GM20000 (cell line): ENCODE results near the gene IFRD2.
A peak's percentile ranks its signal among the peaks of the same experiment; 100 is the strongest.

Experiments used
- DNase-seq: peaks from one replicate; pipeline ENCODE4 v3.0.0; 2012; ENCODE audit warnings: low spot score
- TF ChIP-seq, protein P1 (sequence below): IDR thresholded peaks from 2 replicates; pipeline ENCODE4 v1.5.1; 2012; ENCODE audit warnings: mild to moderate bottlenecking, control low read depth; ENCODE audit errors: extremely low read depth, missing control alignments

The IFRD2 gene, protein sequence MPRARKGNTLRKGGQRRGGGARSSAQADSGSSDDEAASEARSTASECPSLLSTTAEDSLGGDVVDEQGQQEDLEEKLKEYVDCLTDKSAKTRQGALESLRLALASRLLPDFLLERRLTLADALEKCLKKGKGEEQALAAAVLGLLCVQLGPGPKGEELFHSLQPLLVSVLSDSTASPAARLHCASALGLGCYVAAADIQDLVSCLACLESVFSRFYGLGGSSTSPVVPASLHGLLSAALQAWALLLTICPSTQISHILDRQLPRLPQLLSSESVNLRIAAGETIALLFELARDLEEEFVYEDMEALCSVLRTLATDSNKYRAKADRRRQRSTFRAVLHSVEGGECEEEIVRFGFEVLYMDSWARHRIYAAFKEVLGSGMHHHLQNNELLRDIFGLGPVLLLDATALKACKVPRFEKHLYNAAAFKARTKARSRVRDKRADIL

DNA sequence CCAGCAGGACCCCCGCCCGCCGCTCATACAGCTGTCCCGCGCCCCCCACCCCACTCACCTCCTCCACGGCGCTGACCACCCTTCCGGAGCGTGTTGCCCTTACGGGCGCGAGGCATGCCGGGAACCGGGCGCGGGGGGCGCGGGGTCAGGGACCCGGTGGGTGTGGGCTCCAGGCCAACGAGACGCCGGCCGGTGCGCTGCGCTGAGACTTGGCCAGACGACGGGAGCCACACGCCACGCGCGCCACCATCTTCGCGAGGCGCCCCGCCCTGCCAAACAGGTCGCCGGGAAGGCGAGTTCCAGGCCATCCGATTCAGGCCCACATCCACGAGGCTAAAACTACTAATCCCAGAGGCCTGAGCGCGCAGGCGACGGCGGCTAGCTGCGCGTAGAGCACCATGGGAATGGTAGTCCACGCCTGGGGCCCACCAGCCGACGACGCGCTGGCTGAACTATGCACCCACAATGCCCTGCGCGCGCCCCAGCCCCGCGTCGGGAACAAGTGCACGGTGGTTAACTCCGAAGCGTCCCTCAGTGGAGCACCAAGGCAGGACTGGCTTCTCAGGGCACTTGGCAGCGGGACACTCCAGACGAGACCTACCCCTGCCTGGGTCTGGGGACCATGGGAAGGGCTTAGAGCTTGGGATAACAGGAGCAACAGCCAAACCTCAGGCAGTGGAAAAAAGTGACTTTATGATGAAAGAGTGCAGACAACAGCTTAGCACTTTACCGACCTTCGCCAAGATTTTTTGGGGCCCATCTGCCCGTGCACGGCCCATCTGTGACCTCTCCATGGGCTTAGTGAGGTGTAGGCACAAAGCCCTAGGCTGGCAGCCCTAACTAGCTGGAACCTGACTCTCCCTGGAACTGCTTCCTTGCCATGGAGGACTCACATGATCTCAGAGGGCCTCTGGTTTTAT lies at the start of gene IFRD2:
TSS of gene IFRD2 (minus strand) at position 271 of the 920 bp plus-strand sequence. CDS start at position 116, 155 bp downstream.
- DNase-seq, result peak; percentile 96
- TF ChIP-seq, protein P1, sequence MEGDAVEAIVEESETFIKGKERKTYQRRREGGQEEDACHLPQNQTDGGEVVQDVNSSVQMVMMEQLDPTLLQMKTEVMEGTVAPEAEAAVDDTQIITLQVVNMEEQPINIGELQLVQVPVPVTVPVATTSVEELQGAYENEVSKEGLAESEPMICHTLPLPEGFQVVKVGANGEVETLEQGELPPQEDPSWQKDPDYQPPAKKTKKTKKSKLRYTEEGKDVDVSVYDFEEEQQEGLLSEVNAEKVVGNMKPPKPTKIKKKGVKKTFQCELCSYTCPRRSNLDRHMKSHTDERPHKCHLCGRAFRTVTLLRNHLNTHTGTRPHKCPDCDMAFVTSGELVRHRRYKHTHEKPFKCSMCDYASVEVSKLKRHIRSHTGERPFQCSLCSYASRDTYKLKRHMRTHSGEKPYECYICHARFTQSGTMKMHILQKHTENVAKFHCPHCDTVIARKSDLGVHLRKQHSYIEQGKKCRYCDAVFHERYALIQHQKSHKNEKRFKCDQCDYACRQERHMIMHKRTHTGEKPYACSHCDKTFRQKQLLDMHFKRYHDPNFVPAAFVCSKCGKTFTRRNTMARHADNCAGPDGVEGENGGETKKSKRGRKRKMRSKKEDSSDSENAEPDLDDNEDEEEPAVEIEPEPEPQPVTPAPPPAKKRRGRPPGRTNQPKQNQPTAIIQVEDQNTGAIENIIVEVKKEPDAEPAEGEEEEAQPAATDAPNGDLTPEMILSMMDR, result no peak

DNA sequence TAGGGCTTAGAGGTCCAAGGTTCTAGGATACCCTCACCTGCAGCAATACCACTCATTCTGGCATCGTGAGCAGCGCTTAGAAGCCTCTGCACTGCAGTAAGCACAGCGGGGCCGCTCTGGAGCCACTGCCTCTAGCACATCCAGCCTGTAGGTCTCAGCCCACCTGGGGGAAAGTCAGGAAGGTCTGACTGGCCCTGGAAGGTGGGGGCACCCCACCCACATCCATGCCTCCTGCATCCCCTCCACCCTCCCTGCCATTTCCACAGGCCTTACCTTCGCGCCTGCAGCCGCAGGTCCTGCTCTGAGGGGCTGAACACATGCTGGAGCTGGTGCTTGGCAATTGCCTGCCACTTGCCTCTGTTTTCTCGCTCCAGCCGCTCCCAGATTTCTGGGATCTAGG lies 49.3 kb upstream of the IFRD2 start:
- TF ChIP-seq, protein P1, result no peak
- no peak for DNase-seq

DNA sequence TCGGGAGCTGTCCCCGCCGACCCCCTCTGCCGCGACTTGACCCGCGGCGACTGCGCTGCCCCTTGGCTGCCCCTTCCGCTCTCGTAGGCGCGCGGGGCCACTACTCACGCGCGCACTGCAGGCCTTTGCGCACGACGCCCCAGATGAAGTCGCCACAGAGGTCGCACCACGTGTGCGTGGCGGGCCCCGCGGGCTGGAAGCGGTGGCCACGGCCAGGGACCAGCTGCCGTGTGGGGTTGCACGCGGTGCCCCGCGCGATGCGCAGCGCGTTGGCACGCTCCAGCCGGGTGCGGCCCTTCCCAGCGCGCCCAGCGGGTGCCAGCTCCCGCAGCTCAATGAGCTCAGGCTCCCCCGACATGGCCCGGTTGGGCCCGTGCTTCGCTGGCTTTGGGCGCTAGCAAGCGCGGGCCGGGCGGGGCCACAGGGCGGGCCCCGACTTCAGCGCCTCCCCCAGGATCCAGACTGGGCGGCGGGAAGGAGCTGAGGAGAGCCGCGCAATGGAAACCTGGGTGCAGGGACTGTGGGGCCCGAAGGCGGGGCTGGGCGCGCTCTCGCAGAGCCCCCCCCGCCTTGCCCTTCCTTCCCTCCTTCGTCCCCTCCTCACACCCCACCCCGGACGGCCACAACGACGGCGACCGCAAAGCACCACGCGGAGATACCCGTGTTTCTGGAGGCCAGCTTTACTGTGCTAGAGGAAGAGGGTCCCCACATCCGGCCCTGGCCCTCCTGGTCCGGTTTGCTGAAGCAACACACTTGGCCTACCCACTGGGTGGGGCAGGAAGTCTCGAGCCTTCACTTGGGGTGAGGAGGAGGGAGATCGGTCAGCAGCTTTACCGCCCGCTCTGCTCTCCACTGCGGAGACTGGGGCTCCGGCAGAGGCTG lies 48.5 kb upstream of the IFRD2 start, which contains the start of gene RASSF1:
TSS of gene RASSF1 (minus strand) at position 389 of the 882 bp plus-strand sequence. CDS start at position 358, 31 bp downstream.
- TF ChIP-seq, protein P1, result no peak
- DNase-seq, result peak; percentile 79

DNA sequence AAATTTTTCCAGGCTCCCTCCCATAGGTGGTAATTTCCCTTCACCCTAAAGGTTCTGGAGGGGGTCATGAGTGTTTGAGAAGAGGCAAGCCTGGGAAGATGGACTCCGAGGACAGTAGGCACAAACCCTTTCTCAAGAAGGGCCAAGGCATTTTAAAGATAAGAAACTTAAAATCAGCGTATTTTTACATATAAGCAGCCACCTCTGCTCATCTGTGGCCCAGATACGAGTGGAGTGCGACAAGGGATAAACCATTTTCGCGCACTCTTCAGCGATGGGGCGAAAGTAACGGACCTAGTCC lies 47.9 kb upstream of the IFRD2 start:
- no peak for DNase-seq
- TF ChIP-seq, protein P1, result no peak

DNA sequence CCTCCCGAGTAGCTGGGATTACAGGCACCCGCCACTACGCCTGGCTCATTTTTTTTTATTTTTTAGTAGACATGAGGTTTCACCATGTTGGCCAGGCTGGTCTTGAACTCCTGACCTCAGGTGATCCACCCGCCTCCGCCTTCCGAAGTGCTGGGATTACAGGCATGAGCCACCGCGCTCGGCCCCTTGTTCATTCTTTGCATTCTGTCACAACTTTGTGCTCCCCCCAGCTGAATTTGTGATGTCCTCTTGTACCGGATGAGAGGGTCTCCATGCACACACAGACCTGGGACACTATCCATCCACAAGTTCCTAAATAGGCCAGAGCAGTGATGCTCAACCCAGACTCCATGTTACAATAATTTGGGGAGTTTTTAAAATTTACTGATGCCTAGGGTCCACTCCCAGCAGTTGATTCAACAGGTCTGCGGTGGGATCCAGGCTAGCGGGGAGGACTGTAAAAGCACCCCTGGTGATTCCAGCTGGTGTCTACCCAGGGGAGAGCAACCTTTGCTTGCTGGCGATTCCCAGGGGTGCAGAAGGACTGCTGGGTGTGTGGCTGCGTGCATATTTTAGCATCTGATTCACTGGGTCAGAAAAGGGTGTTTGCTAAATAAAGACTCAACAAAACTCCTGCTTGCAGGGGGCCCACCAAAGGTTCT lies 47.4 kb upstream of the IFRD2 start:
- no peak for DNase-seq
- TF ChIP-seq, protein P1, result no peak

DNA sequence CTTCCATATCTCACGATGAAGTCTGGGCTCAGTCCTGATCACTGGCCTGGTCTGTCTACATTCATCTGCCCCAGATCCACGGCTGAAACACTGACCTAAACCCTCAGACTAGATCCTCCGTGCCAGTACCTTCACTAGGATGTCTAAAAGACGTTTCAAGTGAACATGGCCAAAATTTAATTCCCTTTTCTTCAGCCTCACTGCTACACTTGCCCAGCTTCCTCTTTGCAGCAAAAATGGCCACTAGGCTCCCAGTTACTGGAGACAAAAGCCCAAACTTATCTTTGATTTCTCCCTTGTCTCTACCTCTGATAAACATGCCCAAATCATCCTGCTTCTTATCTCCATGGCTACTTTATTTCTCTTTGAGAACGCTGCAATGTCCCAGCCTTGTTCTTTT lies 46.7 kb upstream of the IFRD2 start:
- TF ChIP-seq, protein P1, result no peak
- DNase-seq, result no peak
